GM19468 (cell line): ENCODE data around the gene PTGS2.
"Not testable (repeated sequence)": the region's sequence is repeated elsewhere in the genome, so short reads cannot be mapped to it uniquely, and the experiment has no call there.

Source experiments
- ATAC-seq: cut with Tn5 transposase; IDR thresholded peaks from one replicate; pipeline ENCODE4 v1.9.1; 2021; ENCODE audit warnings: mild to moderate bottlenecking, moderate library complexity, moderate number of reproducible peaks; ENCODE audit not compliant: unreplicated experiment; ENCODE audit errors: extremely low read depth

The PTGS2 gene

DNA sequence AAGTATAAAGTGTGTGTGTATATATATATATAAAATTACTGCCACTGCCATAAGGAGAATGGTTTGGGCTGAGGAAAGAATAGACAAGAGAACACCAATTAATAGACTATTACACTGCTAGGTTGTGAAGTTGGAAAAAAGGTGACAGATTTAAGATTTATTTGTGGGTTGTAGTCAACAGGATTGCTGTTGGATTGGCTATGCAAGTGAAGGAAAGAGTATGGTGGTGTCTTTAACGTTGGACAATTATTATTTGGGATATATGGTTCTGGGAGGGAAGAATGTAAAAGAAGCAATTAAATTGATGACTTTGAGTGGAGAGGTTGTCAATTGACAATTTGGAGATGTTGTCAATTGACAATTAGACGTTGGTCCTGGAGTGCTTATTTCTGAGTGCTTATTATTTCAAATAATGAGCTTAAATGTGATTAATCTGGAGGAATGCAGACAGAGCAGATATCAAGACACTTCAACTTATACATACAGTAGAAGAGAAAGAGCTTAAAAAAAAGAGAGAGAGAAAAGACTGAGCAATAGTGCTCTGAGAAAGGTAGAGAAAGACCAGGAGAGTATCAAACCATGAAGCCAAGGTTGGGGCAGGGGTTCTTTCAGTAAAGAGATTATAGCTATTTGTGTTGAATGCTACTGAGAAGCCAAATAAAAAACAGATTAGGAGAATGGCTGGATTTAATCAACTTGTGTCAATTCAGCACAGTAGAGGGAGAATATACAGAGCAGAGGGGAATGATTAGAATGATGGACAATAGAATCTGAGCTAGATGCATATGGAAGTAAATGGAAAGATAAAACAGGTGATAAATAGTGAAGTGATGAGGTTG lies 9.7 kb downstream of the PTGS2 start:
- ATAC-seq = no peak

DNA sequence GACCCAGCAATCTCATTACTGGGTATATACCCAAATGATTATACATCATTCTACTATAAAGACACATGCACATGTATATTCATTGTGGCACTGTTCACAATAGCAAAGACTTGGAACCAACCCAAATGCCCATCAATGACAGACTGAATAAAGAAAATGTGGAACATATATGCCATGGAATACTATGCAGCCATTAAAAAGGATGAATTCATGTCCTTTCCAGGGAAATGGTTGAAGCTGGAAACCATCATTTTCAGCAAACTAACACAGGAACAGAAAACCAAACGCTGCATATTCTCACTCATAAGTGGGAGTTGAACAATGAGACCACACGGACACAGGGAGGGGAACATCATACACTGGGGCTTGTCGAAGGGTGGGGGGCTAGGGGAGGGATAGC lies 10.4 kb downstream of the PTGS2 start:
- ATAC-seq = not testable (repeated sequence)

DNA sequence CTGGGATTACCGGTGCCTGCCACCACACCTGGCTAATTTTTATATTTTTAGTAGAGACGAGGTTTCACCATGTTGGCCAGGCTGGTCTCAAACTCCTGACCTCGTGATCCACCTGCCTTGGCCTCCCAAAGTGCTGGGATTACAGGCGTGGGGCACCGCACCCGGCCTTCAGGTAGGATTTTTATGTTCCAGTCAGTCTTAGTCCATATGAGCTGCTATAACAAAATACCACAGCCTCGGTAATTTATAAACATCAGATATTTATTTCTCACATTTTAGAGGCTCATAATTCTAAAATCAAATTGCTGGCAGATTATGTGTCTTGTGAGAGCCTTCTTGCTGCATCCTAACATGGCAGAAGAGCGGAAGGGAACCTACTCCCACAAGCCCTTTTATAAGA lies 16.0 kb downstream of the PTGS2 start:
- ATAC-seq = not testable (repeated sequence)

DNA sequence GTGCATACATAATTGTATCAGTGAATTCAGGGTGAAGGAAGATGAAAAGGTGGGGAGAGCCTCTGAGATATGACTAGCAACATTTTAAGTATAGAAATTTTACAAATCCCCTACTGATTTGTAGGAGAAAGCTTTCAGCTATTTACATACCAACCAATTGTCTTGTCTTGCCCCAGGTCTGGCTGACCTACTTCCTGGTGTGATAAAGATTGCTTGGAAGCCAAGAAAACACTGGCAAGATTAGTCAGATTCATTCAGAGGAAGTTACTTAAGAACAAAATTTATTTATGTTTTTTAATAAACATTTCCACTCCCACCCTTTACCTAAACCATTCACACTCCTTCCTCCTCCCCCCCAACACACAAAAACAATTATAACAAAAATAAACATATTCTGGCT lies 17.5 kb downstream of the PTGS2 start:
- ATAC-seq = no peak

DNA sequence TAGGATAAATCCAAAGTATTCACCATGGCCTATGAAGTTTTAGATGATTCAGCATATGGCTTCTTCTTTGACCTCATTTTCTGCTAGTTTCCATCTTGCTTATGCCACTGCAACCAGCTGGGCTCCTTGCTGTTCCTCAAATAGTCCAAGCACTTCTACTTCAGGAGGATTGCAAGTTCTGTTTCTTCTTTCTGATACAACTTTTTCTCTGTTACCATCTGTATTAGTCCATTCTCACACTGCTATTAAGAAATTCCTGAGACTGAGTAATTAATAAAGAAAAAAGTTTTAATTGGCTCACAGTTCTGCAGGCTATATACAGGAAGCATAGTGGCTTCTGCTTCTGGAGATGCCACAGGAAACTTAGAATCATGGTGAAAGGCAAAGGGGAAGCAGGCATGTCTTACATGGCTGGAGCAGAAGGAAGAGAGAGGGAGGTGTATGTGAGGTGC lies 20.3 kb downstream of the PTGS2 start:
- ATAC-seq = no peak

DNA sequence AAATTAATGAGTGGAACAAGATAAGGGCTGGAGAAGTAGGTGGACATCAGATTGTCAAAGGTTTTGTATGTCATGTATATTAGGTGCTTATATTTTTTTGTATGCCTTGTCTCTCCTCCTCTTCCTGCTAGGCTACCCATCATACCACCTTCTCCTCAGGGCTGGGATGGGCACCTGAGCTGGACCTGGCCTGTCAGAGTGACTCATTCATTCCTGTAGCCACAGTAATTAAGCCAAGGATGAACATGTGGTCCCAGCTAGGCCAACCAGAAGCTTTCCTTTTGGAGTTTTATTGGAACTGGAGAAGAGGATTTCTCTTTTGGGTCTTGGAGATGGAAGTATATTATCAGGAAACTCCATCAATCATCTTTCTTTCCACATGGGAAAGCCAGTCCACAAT lies 21.2 kb downstream of the PTGS2 start:
- ATAC-seq = no peak

DNA sequence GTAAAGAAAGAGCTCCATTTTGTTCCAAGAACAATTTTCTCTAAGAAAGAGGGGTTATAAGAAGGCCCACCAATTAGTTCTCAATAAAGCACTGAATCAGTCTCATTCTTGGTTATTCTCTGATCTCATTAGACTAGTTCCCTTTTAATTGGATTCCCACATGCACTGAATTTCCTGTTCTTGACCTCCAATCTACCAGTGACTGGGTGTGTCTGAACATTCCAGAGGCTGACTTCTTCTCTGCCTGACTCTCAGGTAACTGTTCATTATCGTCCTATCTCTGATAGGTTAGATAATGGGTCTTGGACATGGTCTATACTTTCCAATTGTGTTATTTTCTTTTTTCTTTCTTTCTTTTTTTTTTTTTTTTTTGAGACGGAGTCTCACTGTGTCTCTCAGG lies 22.7 kb downstream of the PTGS2 start:
- ATAC-seq = no peak

DNA sequence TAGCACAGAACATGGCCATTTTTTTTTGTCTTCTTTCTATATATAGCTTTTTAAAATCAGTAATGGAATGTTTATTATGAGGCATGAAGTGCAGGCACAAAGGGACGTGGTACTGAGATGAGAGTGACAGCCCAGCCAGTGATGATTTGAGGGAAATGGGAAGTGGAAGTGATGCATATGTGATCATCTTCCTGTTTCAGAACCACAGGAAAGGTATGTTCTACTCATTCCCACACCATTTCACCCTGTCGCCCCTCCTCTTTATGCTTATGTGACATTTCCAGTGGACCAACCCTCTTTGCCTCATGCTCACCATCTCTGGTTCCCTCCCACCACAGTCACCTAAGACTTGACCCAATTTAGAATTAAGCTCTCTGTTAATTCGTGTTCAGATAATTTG lies 24.3 kb downstream of the PTGS2 start:
- ATAC-seq = no peak

DNA sequence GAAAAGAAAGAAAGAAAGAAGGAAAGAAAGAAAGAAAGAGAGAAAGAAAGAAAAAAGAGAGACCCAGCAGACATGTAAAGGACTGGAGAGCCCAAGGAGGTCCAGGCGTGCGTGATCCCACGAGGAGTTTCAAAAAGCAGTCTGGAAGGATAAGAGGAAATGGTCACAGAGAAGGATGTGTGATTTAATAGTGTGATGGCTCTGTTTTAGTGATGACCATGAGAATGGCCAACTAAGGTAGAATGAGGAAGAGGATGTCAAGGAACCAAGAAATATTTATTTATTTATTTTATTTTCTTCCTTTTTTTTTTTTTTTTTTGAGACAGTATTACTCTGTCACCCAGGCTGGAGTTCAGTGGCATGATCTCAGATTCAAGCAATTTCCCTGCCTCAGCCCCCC lies 25.5 kb downstream of the PTGS2 start:
- ATAC-seq = no peak

DNA sequence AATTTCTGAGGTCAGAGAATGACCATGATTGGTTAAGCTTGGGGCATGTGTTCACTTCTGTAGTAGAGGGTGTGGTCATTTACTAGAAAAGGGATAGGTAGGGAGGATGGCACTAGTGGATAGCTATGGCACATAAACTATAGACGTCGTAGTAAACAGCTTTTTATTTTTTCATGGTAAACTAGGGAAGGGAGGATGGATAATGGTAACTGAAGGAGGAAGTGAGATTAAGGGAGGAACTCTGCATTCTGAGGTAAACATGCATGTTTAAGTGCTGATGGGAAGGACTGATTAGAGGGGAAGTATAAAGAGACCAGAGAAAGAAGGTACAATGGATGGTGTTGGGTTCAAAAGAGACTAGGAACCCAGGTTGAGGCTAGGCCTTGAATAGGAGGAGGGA lies 26.9 kb downstream of the PTGS2 start:
- ATAC-seq = no peak

DNA sequence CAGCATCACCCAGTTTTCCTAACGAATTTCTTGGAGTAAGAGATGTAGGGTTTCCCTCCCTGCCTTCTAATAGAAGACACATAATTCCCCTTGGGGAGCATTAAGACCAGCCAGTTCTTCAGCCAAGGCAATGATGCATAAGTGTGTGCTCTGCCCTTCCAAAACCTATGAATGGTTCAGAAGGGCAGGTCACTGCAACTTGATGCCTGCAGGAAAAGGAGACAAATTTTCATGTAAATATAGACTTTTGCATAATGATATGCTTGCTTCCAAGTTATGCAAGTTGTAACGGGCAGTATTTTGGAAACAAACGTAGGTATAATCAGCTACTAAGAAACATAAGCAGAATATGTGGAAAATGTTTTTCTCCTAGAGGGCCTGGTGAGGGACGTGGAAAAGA lies 31.6 kb downstream of the PTGS2 start:
- ATAC-seq = no peak

DNA sequence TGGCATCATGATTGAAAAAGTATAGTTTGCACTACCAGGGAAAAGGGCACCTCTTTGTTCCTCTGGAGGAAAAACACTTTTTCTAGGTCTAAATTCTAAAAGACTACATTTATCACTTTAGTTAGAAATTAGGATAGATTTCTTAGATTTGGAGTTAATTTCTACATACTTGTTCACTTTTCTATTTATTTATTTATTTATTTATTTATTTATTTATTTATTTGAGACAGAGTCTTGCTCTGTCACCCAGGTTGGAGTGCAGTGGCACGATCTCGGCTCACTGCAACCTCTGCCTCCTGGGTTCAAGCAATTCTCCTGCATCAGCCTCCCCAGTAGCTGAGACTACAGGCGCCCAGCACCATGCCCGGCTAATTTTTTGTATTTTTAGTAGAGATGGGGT lies 32.2 kb downstream of the PTGS2 start:
- ATAC-seq = not testable (repeated sequence)

DNA sequence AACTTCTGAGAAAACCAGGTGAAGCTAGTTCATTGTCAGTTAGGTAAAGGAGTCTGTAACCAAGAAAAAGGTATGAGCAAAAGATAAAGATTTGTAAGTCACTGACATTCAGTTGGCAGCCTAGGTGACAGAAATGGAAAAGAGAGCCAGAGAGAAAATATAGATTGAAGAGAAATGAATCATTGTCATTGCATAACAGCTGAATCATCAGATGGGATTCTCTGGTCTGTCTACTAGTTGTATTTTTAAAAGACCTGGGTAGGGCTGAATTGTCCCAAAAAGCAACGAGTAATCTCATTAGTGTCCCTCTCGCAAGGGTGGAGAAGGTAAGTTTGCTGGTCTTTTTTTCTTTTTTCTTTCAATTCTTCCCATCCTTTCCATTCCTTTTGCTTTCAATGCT lies 36.6 kb downstream of the PTGS2 start:
- no peak for ATAC-seq

DNA sequence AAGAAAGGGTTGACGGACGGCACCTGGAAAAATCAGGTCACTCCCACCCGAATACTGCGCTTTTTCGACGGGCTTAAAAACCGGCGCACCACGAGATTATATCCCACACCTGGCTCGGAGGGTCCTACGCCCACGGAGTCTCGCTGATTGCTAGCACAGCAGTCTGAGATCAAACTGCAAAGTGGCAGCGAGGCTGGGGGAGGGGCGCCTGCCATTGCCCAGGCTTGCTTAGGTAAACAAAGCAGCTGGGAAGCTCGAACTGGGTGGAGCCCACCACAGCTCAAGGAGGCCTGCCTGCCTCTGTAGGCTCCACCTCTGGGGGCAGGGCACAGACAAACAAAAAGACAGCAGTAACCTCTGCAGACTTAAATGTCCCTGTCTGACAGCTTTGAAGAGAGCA lies 42.7 kb downstream of the PTGS2 start:
- not testable (repeated sequence) for ATAC-seq

DNA sequence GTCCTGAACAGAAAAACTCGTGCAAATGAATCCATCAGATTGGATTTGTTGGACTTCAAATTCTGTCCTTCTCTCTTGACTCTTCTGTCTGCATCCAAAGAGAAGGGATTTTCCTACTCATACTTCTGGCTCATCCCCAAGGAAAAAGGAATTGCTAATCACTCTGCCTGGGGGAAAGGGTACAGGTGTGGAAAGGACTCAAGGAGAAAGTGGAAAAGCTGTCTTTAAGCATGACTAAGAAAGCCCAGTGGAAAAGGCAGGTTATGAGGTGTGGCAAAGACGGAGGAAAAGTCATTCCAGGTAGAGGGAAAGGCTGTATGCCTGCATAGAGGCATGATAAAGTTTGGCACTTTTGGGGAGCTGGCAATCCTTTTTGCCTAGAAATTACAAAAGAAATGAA lies 43.4 kb downstream of the PTGS2 start:
- no peak for ATAC-seq

DNA sequence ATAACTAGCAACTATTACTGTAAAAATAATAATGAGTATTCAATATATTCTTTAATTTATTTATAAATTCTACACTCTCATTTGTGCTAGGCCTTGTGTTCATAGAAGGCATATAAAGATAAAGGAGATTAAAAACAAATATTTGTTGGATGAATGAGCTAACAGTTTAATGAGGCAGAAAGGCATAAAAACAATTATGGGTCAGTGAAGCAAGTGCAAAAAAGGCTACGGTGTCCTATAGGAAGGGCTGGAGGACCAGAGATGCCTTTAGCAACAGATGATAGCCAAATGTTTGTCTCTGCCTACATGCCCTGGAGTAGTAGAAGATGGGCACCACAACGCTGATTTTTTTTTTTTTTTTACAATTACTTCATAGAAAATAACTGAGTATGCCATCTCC lies 45.7 kb downstream of the PTGS2 start:
- no peak for ATAC-seq

DNA sequence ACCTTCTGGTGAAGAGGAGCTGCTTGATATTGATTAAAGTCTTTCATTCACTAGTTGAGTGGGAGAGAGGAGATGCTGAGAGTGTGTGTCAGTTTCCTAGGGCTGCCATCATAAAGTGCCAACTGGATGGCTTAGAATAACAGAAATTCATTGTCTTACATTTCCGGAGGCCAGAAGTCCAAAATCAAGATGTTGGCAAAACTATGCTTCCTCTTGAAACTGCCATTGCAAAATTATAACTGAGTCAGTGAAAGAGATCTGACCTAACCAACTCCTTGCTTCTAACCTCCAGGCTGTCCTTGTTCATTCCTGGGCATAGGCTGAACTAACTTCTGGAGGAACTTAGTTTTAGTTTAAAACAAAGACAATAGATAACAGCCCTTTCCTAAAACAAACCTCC lies 47.1 kb downstream of the PTGS2 start:
- ATAC-seq = no peak

DNA sequence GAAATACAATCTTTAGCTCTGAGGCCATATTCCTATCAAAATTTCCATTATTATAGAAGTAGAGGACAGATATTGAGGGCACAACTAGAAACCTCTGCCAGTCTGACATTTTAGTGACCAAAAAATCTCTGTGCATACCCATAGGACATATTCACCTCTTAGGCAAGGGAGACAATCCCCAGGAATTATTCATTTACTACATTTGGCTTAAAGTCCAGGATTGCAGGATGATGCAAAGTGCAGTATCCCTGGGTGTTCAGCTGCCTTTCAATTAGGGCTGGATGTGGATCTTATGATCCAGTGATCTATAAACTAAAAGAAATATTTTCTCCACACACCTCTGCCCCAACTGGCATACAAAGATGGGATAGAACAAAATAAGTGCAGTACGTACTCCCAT lies 50.9 kb downstream of the PTGS2 start:
- ATAC-seq = no peak

DNA sequence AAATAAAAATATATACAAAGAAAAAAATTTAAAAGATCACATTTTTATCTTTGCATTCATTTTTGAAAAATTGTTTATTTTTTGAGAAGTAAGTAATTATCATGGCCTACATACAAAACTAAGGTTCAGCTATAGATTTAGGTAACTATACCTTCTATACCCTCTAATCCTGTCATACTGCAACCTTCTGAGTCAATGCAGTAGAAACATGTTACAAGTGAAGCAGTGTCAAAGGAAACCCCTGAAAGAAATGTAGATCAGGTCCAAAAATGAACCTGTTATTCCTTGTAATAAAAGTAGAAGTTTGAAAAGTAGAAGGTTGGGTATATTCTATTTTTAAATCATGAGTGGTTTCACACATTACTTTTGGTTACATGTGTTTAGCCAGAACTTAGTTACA lies 51.3 kb downstream of the PTGS2 start:
- ATAC-seq = no peak

DNA sequence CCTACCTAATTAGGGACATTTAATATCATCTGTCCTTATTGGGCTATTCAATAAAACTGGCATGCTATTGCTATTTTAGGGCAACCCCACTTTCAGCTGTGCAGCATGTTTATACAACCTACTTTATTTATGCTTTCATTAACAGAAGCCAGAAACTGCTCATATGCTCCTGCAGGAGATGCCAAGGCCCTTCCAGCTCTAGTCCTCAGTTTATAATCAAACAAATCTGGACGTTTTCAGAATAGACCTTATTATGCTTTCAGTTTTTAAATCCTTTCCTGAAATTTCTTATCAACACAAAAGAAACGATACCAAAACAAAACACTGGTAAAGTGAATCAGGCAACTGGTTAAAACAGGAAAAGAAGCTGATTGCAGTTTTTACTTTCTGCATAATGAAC lies 53.2 kb downstream of the PTGS2 start:
- no peak for ATAC-seq

DNA sequence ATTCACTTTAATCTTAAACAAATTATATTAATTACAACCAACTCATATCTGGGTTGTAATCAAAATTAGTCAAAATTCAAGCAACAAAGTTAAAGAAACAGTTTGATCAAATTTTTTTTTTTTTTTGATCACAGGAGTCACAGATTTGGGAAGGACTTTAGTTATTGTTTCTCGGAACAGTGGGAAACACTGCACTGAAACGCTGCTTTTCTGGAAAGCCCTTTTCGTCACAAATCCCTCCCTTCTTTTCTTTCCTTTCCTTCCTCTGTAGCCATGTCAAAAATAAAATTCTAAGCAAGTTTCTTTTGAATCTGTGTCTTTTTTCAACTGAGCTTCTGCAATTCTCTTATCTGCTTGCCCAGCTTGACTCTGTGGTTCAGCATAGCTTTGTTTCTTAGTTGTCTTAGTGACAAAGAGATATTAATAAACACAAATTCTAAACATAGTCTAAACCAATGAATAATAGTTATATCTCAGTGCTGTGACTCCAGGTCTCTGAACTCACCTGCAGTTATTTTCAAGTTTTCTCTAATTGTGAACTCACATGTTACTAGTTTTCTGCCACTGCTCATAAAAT lies 53.8 kb downstream of the PTGS2 start:
- no peak for ATAC-seq

DNA sequence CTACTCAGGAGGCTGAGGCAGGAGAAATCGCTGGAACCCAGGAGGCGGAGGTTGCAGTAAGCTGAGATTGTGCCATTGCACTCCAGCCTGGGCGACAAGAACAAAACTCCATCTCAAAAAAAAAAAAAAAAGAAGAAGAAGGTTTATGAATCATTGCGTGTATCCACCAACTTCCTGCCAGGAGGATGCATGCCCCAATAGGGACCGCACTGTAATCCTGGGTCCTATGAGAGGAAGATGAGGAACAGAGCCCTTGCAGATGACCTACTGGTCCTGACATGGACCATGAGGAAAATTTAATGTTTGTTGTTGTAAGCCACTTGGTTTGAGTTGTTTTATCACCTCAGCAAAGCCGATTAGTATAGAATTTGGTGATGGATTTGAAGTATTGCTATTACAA lies 56.7 kb downstream of the PTGS2 start:
- no peak for ATAC-seq
